ENCODE results near the gene CARD11.

The CARD11 gene

DNA sequence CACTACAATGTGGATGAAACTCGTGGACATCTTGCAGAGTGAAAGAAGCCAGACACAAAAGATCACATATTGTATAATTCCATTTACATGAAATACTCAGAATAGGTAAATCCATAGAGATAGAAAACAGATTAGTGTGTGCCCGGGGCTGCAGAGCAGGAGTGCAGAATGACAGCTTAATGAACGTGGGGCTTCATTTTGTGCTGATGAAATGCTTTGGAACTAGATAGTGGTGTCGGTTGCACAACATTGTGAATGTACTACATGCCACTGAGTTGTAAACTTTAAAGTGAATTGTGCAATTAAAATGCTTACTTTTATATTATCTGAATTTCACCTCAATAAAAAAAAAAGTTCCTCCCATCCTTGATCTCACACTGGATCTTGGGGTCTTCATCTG lies 31.8 kb upstream of the CARD11 start:
- Histone ChIP-seq H3K4me3 (ENCODE audit: low read length, poor library complexity, severe bottlenecking) (no peak overlapping the region), H3K9me3 (ENCODE audit: insufficient read depth, low read depth, low read length) (0 out of 2 replicates have a peak, but pooled peaks cover 5% of the 10 kb centered on the region), H2AFZ (ENCODE audit: low read length) (no peak overlapping the region), H3K4me1 (ENCODE audit: insufficient read depth, low read length, poor library complexity, severe bottlenecking) (peaks cover 1% of the 10 kb centered on the region), H3K9me2 (replicated peaks; ENCODE audit: low read depth, low read length) (no peaks in the 10 kb centered on the region), H3K4me2 (ENCODE audit: low read depth, low read length, poor library complexity, severe bottlenecking) (no peak overlapping the region), H3F3A (ENCODE audit: low read depth) (no peaks in the 10 kb centered on the region), H3K9ac (ENCODE audit: low read depth, low read length, poor library complexity, severe bottlenecking) (no peak overlapping the region), H3K27me3 (ENCODE audit: insufficient read depth, low read length, poor library complexity, severe bottlenecking) (no peaks in the 10 kb centered on the region), H3K79me2 (ENCODE audit: insufficient read depth, low read length) (no peaks in the 10 kb centered on the region), H4K20me1 (ENCODE audit: insufficient read depth, low read length, poor library complexity, severe bottlenecking) (no peaks in the 10 kb centered on the region), H3K36me3 (ENCODE audit: insufficient read depth, low read length) (no peaks in the 10 kb centered on the region)
- TF ChIP-seq CTCF (conservative IDR thresholded peaks at IDR 0.05; ENCODE audit: low read length): no peak
- no peak for TF ChIP-seq EZH2phosphoT487 (IDR thresholded peaks at IDR 0.05; ENCODE audit: borderline replicate concordance)

DNA sequence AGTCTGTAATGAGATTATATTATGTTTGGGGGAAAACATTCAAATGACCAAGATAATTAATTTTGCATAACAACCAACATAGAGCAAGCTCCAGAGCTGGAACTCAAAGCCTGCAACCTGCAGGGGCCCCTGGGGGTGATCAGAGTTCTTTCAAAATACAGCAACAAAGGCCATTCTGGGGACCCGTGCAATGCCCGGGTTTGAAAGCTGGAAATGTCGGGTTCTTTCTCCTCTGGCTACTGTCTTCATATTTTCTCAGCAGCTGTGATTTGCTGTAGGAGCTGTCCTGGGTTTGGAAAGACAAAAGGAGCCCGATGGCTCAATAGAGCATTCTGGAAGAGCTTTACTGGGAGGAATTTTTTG lies 30.8 kb upstream of the CARD11 start:
- H3K27me3 ChIP-seq (ENCODE audit: insufficient read depth, low read length, poor library complexity, severe bottlenecking): no peaks in the 10 kb centered on the region
- no peak overlapping the region for H3K9ac ChIP-seq (ENCODE audit: low read depth, low read length, poor library complexity, severe bottlenecking)

DNA sequence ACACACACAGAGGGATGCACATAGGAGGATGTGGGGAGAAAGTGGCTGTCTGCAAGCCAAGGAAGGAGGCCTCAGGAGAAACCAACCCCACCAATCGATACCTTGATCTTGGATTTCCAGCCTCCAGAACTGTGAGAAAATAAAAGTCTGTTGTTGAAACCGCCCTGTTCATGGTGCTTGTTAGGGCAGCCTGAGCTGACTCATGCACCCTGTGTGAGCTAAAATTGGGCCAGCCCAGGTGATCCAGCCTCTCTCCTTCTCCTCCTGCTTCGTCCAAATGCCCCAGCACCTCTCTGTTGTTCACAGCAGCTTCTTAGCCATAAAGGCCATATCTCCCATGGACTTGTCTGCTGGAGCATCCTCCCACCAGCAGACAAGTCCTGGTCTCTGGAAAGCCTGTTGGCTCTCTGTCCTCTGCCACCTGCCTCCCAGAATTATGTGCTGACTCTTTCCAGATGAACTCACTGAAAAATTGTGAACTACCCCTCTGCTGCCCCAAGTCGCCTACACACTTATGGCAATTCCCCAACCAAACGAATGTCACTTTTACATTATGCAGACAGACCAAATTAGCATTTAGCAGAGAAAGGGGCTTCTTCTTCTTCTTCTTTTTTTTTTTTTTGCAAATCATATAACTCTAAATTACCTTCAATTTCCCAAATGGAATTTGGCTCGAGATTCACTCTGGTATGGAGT lies 30.2 kb upstream of the CARD11 start:
- Histone ChIP-seq H3K27me3 (ENCODE audit: insufficient read depth, low read length, poor library complexity, severe bottlenecking) (no peaks in the 10 kb centered on the region), H3K9ac (ENCODE audit: low read depth, low read length, poor library complexity, severe bottlenecking) (no peak overlapping the region), H3K9me3 (ENCODE audit: insufficient read depth, low read depth, low read length) (0 out of 2 replicates have a peak, but pooled peaks cover 5% of the 10 kb centered on the region), H3F3A (ENCODE audit: low read depth) (no peaks in the 10 kb centered on the region), H3K4me3 (ENCODE audit: low read length, poor library complexity, severe bottlenecking) (no peak overlapping the region), H3K4me1 (ENCODE audit: insufficient read depth, low read length, poor library complexity, severe bottlenecking) (peaks cover 16% of the 10 kb centered on the region), H3K4me2 (ENCODE audit: low read depth, low read length, poor library complexity, severe bottlenecking) (no peak overlapping the region), H2AFZ (ENCODE audit: low read length) (no peak overlapping the region), H3K9me2 (replicated peaks; ENCODE audit: low read depth, low read length) (no peaks in the 10 kb centered on the region), H4K20me1 (ENCODE audit: insufficient read depth, low read length, poor library complexity, severe bottlenecking) (no peaks in the 10 kb centered on the region), H3K79me2 (ENCODE audit: insufficient read depth, low read length) (no peaks in the 10 kb centered on the region), H3K36me3 (ENCODE audit: insufficient read depth, low read length) (no peaks in the 10 kb centered on the region)
- no peak for TF ChIP-seq CTCF (conservative IDR thresholded peaks at IDR 0.05; ENCODE audit: low read length)
- no peak for TF ChIP-seq EZH2phosphoT487 (IDR thresholded peaks at IDR 0.05; ENCODE audit: borderline replicate concordance)

More for the DNA sequence above, 30.8 kb upstream of the CARD11 start:
- H3K9me3 ChIP-seq (ENCODE audit: insufficient read depth, low read depth, low read length): 0 out of 2 replicates have a peak, but pooled peaks cover 5% of the 10 kb centered on the region
- no peak overlapping the region for H3K4me3 ChIP-seq (ENCODE audit: low read length, poor library complexity, severe bottlenecking)
- no peak for TF ChIP-seq EZH2phosphoT487 (IDR thresholded peaks at IDR 0.05; ENCODE audit: borderline replicate concordance)
- no peak for TF ChIP-seq CTCF (conservative IDR thresholded peaks at IDR 0.05; ENCODE audit: low read length)
- H3K9me2 ChIP-seq (replicated peaks; ENCODE audit: low read depth, low read length): no peaks in the 10 kb centered on the region
- H3K79me2 ChIP-seq (ENCODE audit: insufficient read depth, low read length): no peaks in the 10 kb centered on the region
- no peaks in the 10 kb centered on the region for H3K36me3 ChIP-seq (ENCODE audit: insufficient read depth, low read length)
- no peak overlapping the region for H2AFZ ChIP-seq (ENCODE audit: low read length)
- H3K4me2 ChIP-seq (ENCODE audit: low read depth, low read length, poor library complexity, severe bottlenecking): no peak overlapping the region
- no peaks in the 10 kb centered on the region for H3F3A ChIP-seq (ENCODE audit: low read depth)
- H3K4me1 ChIP-seq (ENCODE audit: insufficient read depth, low read length, poor library complexity, severe bottlenecking): peaks cover 11% of the 10 kb centered on the region
- no peaks in the 10 kb centered on the region for H4K20me1 ChIP-seq (ENCODE audit: insufficient read depth, low read length, poor library complexity, severe bottlenecking)
